ENCODE data around the gene RNF17.

Gene RNF17

GRCh38 chr13:24894277-24894971, 130.5 kb downstream of the RNF17 start:
- H4K5ac ChIP-seq (ENCODE audit: low read length): no peak overlapping the region
- WGBS (ENCODE audit: extremely low coverage, insufficient coverage, low lambda C conversion rate): no CpG with 5 or more reads among the region's 29 CpGs
- no peak overlapping the region for H2BK15ac ChIP-seq (replicated peaks; ENCODE audit: low read depth)
- no peak overlapping the region for H2BK5ac ChIP-seq (ENCODE audit: low read length)
- no peak overlapping the region for H3K18ac ChIP-seq (ENCODE audit: low read length)
- H3K4me3 ChIP-seq (ENCODE audit: low read length): no peak overlapping the region
- H3K79me1 ChIP-seq (ENCODE audit: low read length): no peaks in the 10 kb centered on the region
- no peak overlapping the region for H2AK5ac ChIP-seq (ENCODE audit: low read length)
- no peak for DNase-seq
- no peak overlapping the region for H4K8ac ChIP-seq (ENCODE audit: low read depth, low read length)
- H3K27me3 ChIP-seq (ENCODE audit: insufficient read depth, low read length, poor library complexity): no peaks in the 10 kb centered on the region
- no peak overlapping the region for H3K9ac ChIP-seq (ENCODE audit: low read length)
- no peak overlapping the region for H3K27ac ChIP-seq (ENCODE audit: low read depth, low read length)
- no peaks in the 10 kb centered on the region for H3K4me1 ChIP-seq (ENCODE audit: control insufficient read depth, low read depth, low read length)
- peaks cover 13% of the 10 kb centered on the region for H3K36me3 ChIP-seq (ENCODE audit: control insufficient read depth, insufficient read depth, low read length)
- H3K79me2 ChIP-seq (ENCODE audit: control insufficient read depth, insufficient read depth, low read length): no peaks in the 10 kb centered on the region
- no peak overlapping the region for H3K23ac ChIP-seq (ENCODE audit: low read length)
- H3K4ac ChIP-seq (ENCODE audit: low read depth, low read length): no peak overlapping the region
- H3K56ac ChIP-seq (ENCODE audit: low read length): no peak overlapping the region
- no peak overlapping the region for H2BK120ac ChIP-seq (ENCODE audit: low read depth, low read length)
- H3K4me2 ChIP-seq (ENCODE audit: low read length): no peak overlapping the region

- no peak overlapping the region for H4K8ac ChIP-seq (ENCODE audit: low read depth, low read length)
- no peaks in the 10 kb centered on the region for H3K79me1 ChIP-seq (ENCODE audit: low read length)
- H3K4me3 ChIP-seq (ENCODE audit: low read length): no peak overlapping the region
- H4K5ac ChIP-seq (ENCODE audit: low read length): no peak overlapping the region
- no peak overlapping the region for H3K4ac ChIP-seq (ENCODE audit: low read depth, low read length)
- no peaks in the 10 kb centered on the region for H3K4me1 ChIP-seq (ENCODE audit: control insufficient read depth, low read depth, low read length)
- H3K79me2 ChIP-seq (ENCODE audit: control insufficient read depth, insufficient read depth, low read length): no peaks in the 10 kb centered on the region
- WGBS (ENCODE audit: extremely low coverage, insufficient coverage, low lambda C conversion rate): no CpG with 5 or more reads among the region's 28 CpGs
- no peak overlapping the region for H3K27ac ChIP-seq (ENCODE audit: low read depth, low read length)
- no peak overlapping the region for H2BK5ac ChIP-seq (ENCODE audit: low read length)
- no peak overlapping the region for H3K56ac ChIP-seq (ENCODE audit: low read length)
- no peak overlapping the region for H3K18ac ChIP-seq (ENCODE audit: low read length)
- H3K27me3 ChIP-seq (ENCODE audit: insufficient read depth, low read length, poor library complexity): no peaks in the 10 kb centered on the region
- no peak overlapping the region for H3K4me2 ChIP-seq (ENCODE audit: low read length)
- H3K23ac ChIP-seq (ENCODE audit: low read length): no peak overlapping the region
- H2BK15ac ChIP-seq (replicated peaks; ENCODE audit: low read depth): no peak overlapping the region
- H3K36me3 ChIP-seq (ENCODE audit: control insufficient read depth, insufficient read depth, low read length): peaks cover 11% of the 10 kb centered on the region
- no peak overlapping the region for H2AK5ac ChIP-seq (ENCODE audit: low read length)
- DNase-seq: no peak
- no peak overlapping the region for H2BK120ac ChIP-seq (ENCODE audit: low read depth, low read length)
- H3K9ac ChIP-seq (ENCODE audit: low read length): no peak overlapping the region
Measured at GRCh38 chr13:24894972-24895300, 131.0 kb downstream of the RNF17 start.

- peaks cover 2% of the 10 kb centered on the region for H3K79me1 ChIP-seq (ENCODE audit: low read length)
- no peak overlapping the region for H2BK15ac ChIP-seq (replicated peaks; ENCODE audit: low read depth)
- H3K9ac ChIP-seq (ENCODE audit: low read length): no peak overlapping the region
- H3K79me2 ChIP-seq (ENCODE audit: control insufficient read depth, insufficient read depth, low read length): no peaks in the 10 kb centered on the region
- no peak overlapping the region for H3K4ac ChIP-seq (ENCODE audit: low read depth, low read length)
- H3K27me3 ChIP-seq (ENCODE audit: insufficient read depth, low read length, poor library complexity): no peaks in the 10 kb centered on the region
- H3K23ac ChIP-seq (ENCODE audit: low read length): no peak overlapping the region
- H3K36me3 ChIP-seq (ENCODE audit: control insufficient read depth, insufficient read depth, low read length): peaks cover 7% of the 10 kb centered on the region
- no peak overlapping the region for H3K56ac ChIP-seq (ENCODE audit: low read length)
- H2BK5ac ChIP-seq (ENCODE audit: low read length): no peak overlapping the region
- H3K4me1 ChIP-seq (ENCODE audit: control insufficient read depth, low read depth, low read length): no peaks in the 10 kb centered on the region
- no peak overlapping the region for H4K5ac ChIP-seq (ENCODE audit: low read length)
- H3K4me3 ChIP-seq (ENCODE audit: low read length): no peak overlapping the region
- no peak overlapping the region for H3K4me2 ChIP-seq (ENCODE audit: low read length)
- H3K27ac ChIP-seq (ENCODE audit: low read depth, low read length): no peak overlapping the region
- no peak overlapping the region for H3K18ac ChIP-seq (ENCODE audit: low read length)
- no peak overlapping the region for H2BK120ac ChIP-seq (ENCODE audit: low read depth, low read length)
- H4K8ac ChIP-seq (ENCODE audit: low read depth, low read length): no peak overlapping the region
- WGBS (ENCODE audit: extremely low coverage, insufficient coverage, low lambda C conversion rate): no CpG with 5 or more reads among the region's 5 CpGs
- H2AK5ac ChIP-seq (ENCODE audit: low read length): no peak overlapping the region
- no peak for DNase-seq
Measured at GRCh38 chr13:24896061-24896460, 132.1 kb downstream of the RNF17 start.

- Histone ChIP-seq H3K4me2 (ENCODE audit: low read length) (no peak overlapping the region), H3K9ac (ENCODE audit: low read length) (no peak overlapping the region), H2BK15ac (replicated peaks; ENCODE audit: low read depth) (no peak overlapping the region), H4K8ac (ENCODE audit: low read depth, low read length) (no peak overlapping the region), H3K36me3 (ENCODE audit: control insufficient read depth, insufficient read depth, low read length) (peaks cover 5% of the 10 kb centered on the region), H3K79me1 (ENCODE audit: low read length) (peaks cover 2% of the 10 kb centered on the region), H3K4me1 (ENCODE audit: control insufficient read depth, low read depth, low read length) (no peaks in the 10 kb centered on the region), H3K23ac (ENCODE audit: low read length) (no peak overlapping the region), H3K4me3 (ENCODE audit: low read length) (no peak overlapping the region), H3K18ac (ENCODE audit: low read length) (no peak overlapping the region), H2AK5ac (ENCODE audit: low read length) (no peak overlapping the region), H3K79me2 (ENCODE audit: control insufficient read depth, insufficient read depth, low read length) (no peaks in the 10 kb centered on the region), H2BK120ac (ENCODE audit: low read depth, low read length) (no peak overlapping the region), H3K27me3 (ENCODE audit: insufficient read depth, low read length, poor library complexity) (no peaks in the 10 kb centered on the region), H4K5ac (ENCODE audit: low read length) (no peak overlapping the region), H3K56ac (ENCODE audit: low read length) (no peak overlapping the region), H2BK5ac (ENCODE audit: low read length) (no peak overlapping the region), H3K27ac (ENCODE audit: low read depth, low read length) (no peak overlapping the region), H3K4ac (ENCODE audit: low read depth, low read length) (no peak overlapping the region)
- DNase-seq: no peak
- WGBS (ENCODE audit: extremely low coverage, insufficient coverage, low lambda C conversion rate): no CpG with 5 or more reads among the region's 1 CpG
Measured at GRCh38 chr13:24897293-24897692, 133.3 kb downstream of the RNF17 start.

- WGBS (ENCODE audit: extremely low coverage, insufficient coverage, low lambda C conversion rate): no CpG with 5 or more reads among the region's 5 CpGs
- no peak overlapping the region for H3K18ac ChIP-seq (ENCODE audit: low read length)
- no peak overlapping the region for H2BK120ac ChIP-seq (ENCODE audit: low read depth, low read length)
- H2AK5ac ChIP-seq (ENCODE audit: low read length): no peak overlapping the region
- H2BK15ac ChIP-seq (replicated peaks; ENCODE audit: low read depth): no peak overlapping the region
- no peak overlapping the region for H3K56ac ChIP-seq (ENCODE audit: low read length)
- H3K27me3 ChIP-seq (ENCODE audit: insufficient read depth, low read length, poor library complexity): no peaks in the 10 kb centered on the region
- H3K36me3 ChIP-seq (ENCODE audit: control insufficient read depth, insufficient read depth, low read length): peaks cover 3% of the 10 kb centered on the region
- H3K4me2 ChIP-seq (ENCODE audit: low read length): no peak overlapping the region
- no peak for DNase-seq
- no peak overlapping the region for H2BK5ac ChIP-seq (ENCODE audit: low read length)
- no peak overlapping the region for H3K4me3 ChIP-seq (ENCODE audit: low read length)
- no peak overlapping the region for H3K4ac ChIP-seq (ENCODE audit: low read depth, low read length)
- H3K4me1 ChIP-seq (ENCODE audit: control insufficient read depth, low read depth, low read length): no peaks in the 10 kb centered on the region
- peaks cover 2% of the 10 kb centered on the region for H3K79me1 ChIP-seq (ENCODE audit: low read length)
- no peak overlapping the region for H3K23ac ChIP-seq (ENCODE audit: low read length)
- H3K79me2 ChIP-seq (ENCODE audit: control insufficient read depth, insufficient read depth, low read length): no peaks in the 10 kb centered on the region
- H4K5ac ChIP-seq (ENCODE audit: low read length): no peak overlapping the region
- H3K27ac ChIP-seq (ENCODE audit: low read depth, low read length): no peak overlapping the region
- H4K8ac ChIP-seq (ENCODE audit: low read depth, low read length): no peak overlapping the region
- no peak overlapping the region for H3K9ac ChIP-seq (ENCODE audit: low read length)
Measured at GRCh38 chr13:24899601-24900000, 135.6 kb downstream of the RNF17 start.

- peaks cover 2% of the 10 kb centered on the region for H3K79me1 ChIP-seq (ENCODE audit: low read length)
- no peak overlapping the region for H3K27ac ChIP-seq (ENCODE audit: low read depth, low read length)
Measured at GRCh38 chr13:24900507-24900906, 136.5 kb downstream of the RNF17 start.

More at GRCh38 chr13:24900507-24900906, 136.5 kb downstream of the RNF17 start:
- Histone ChIP-seq H2BK5ac (ENCODE audit: low read length) (no peak overlapping the region), H3K27me3 (ENCODE audit: insufficient read depth, low read length, poor library complexity) (no peaks in the 10 kb centered on the region), H3K36me3 (ENCODE audit: control insufficient read depth, insufficient read depth, low read length) (peaks cover 3% of the 10 kb centered on the region), H3K23ac (ENCODE audit: low read length) (no peak overlapping the region), H2BK15ac (replicated peaks; ENCODE audit: low read depth) (no peak overlapping the region), H4K8ac (ENCODE audit: low read depth, low read length) (no peak overlapping the region), H3K18ac (ENCODE audit: low read length) (no peak overlapping the region), H3K56ac (ENCODE audit: low read length) (no peak overlapping the region), H3K4me1 (ENCODE audit: control insufficient read depth, low read depth, low read length) (no peaks in the 10 kb centered on the region), H4K5ac (ENCODE audit: low read length) (no peak overlapping the region), H3K9ac (ENCODE audit: low read length) (no peak overlapping the region), H3K4me2 (ENCODE audit: low read length) (no peak overlapping the region), H3K4me3 (ENCODE audit: low read length) (no peak overlapping the region), H2AK5ac (ENCODE audit: low read length) (no peak overlapping the region), H3K79me2 (ENCODE audit: control insufficient read depth, insufficient read depth, low read length) (no peaks in the 10 kb centered on the region), H3K4ac (ENCODE audit: low read depth, low read length) (no peak overlapping the region), H2BK120ac (ENCODE audit: low read depth, low read length) (no peak overlapping the region)
- DNase-seq: no peak
- WGBS (ENCODE audit: extremely low coverage, insufficient coverage, low lambda C conversion rate): no CpG with 5 or more reads among the region's 9 CpGs
